Measurements from ENCODE around the gene NCK2.

The NCK2 gene

DNA sequence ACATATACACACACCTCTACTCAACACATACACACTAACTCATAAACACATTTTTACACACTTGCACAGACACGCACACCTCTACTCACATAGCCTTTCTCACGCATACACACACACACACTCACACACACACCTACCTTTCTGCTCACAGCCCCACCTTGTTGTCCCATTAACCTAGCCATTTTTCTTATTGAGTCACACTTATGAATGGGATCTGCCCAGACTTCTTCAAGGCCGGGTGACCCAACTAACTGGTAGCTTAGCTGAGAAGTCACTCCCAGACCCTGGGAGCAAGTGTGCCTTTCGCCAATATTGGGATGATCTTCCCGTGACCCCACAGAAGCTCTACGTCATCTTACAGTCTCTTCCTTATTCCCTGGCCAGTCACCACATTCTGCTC is 192.2 kb downstream of the NCK2 start:
- no peak for DNase-seq

DNA sequence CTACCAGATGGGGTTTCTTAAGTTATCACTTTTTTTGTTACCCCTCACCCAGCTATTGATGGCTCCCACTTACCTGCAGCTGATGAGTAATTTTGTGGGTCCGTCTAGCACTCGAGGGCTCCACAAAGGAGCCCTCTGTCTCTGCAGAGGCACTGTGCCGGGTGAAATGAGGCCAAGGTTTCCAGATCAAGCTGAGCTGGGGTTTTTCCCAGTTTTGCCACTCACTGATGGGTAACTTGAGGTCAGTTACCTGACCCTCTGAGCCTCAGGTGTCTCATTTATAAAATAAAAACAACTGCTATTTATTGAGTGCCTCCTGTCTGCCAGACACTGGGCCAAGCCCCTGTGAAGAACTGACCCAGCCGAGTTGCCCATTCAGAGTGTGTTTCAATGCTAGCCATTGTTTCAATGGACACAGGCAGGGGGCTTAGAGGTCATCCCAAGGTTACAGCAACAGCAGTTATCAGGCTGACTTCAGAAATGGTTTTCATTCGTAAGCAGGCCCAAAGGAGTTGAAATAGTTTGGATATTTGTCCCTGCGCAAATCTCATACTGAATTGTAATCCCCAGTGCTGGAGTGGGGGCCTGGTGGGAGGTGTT is 192.9 kb downstream of the NCK2 start:
- no peak for DNase-seq
